Prostate gland (tissue), 2 donors: ENCODE measurements around the gene HOXB5.

Experiments used
- POLR2A ChIP-seq: fragments of 450-650 bp; IDR thresholded peaks from one replicate; pipeline ENCODE4 v1.6.1; 2016; ENCODE audit warnings: antibody characterized with exemption, mild to moderate bottlenecking
- TF ChIP-seq, protein P1 (sequence below), 4 experiments: fragments of 200-600 bp in 2 of 4; fragments of 450-650 bp in 2 of 4; sonication (generic) in 2 of 4; IDR thresholded peaks; 1 replicate in 3 of 4; 2 replicates in 1 of 4; pipeline ENCODE4 v1.5.1; 2016 to 2019; ENCODE audit warnings: antibody characterized with exemption in 4 of 4, mild to moderate bottlenecking in 2 of 4, moderate library complexity in 2 of 4

DNA sequence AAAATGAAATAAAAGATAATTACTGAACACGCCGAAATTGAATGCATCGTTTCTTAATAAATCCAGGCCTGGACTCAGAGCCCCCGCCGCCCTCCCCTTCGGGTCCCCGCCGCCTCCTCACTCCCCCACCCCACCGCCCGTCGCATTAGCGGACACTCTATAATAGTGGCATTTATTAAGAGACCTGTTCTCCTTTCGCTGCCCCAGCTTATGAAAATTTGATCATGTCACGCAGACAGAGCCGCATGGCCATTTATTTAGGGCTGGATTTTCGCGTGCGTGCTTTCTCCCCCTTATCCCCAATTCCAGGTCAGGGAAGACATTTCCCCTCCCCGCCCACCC, 42.4 kb downstream of the HOXB5 start:
- TF ChIP-seq, protein P1, sequence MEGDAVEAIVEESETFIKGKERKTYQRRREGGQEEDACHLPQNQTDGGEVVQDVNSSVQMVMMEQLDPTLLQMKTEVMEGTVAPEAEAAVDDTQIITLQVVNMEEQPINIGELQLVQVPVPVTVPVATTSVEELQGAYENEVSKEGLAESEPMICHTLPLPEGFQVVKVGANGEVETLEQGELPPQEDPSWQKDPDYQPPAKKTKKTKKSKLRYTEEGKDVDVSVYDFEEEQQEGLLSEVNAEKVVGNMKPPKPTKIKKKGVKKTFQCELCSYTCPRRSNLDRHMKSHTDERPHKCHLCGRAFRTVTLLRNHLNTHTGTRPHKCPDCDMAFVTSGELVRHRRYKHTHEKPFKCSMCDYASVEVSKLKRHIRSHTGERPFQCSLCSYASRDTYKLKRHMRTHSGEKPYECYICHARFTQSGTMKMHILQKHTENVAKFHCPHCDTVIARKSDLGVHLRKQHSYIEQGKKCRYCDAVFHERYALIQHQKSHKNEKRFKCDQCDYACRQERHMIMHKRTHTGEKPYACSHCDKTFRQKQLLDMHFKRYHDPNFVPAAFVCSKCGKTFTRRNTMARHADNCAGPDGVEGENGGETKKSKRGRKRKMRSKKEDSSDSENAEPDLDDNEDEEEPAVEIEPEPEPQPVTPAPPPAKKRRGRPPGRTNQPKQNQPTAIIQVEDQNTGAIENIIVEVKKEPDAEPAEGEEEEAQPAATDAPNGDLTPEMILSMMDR (IDR thresholded peaks at IDR 0.05) = no peak
- TF ChIP-seq POLR2A = no peak
